Measurements from ENCODE around the gene UBE2QL1. TPM values are rescaled to one million over a fixed set of nuclear protein-coding genes. Genes with fewer than 3 reads are reported as not detected.
A peak's percentile ranks its signal among the peaks of the same experiment; 100 is the strongest.

Gene UBE2QL1
- total and polyA plus RNA-seq, 4 donors = 0.02 to 0.51 (median 0.09) TPM

GRCh38 chr5:6455571-6456200, 7.0 kb downstream of the UBE2QL1 start:
- no peak for TF ChIP-seq CTCF (IDR thresholded peaks at IDR 0.05; ENCODE audit: control extremely low read depth, extremely low read depth)
- ATAC-seq (ENCODE audit: insufficient read depth, low FRiP score) = no peak
- no peak for DNase-seq
- peaks cover 2 to 66% (median 31%) of the 10 kb centered on the region in 3 donors for H3K27me3 ChIP-seq (ENCODE audit: control insufficient read depth in 3 of 3, insufficient read depth in 3 of 3, low read length in 2 of 3)
- peaks cover 0 to 2% (median 0%) of the 10 kb centered on the region in 4 donors for H3K9me3 ChIP-seq (ENCODE audit: control insufficient read depth in 4 of 4, insufficient read depth in 3 of 4, low read length in 3 of 4)
- peak overlapping the region in 1 of 2 donors; percentile 71 for H3K27ac ChIP-seq (ENCODE audit: low read depth in 1 of 2, low read length in 1 of 2)
- no peak overlapping the region for H3K4me3 ChIP-seq
- H3K36me3 ChIP-seq (ENCODE audit: control insufficient read depth in 4 of 4, insufficient read depth in 4 of 4, low read length in 4 of 4) = no peaks in the 10 kb centered on the region
- H3K4me1 ChIP-seq (ENCODE audit: control insufficient read depth in 5 of 5, insufficient read depth in 5 of 5, low read length in 5 of 5) = peaks cover 0 to 7% (median 0%) of the 10 kb centered on the region in 5 donors
- no peak overlapping the region for H3K9ac ChIP-seq (ENCODE audit: insufficient read depth in 1 of 2, low read length in 2 of 2)
- 81 to 86% methylated on average over 13 of the region's 13 CpGs for WGBS, 2 donors

- no peaks in the 10 kb centered on the region for H3K36me3 ChIP-seq (ENCODE audit: control insufficient read depth in 4 of 4, insufficient read depth in 4 of 4, low read length in 4 of 4)
These were observed 8.2 kb downstream of the UBE2QL1 start for GRCh38 chr5:6456766-6457370.

GRCh38 chr5:6457592-6457991, 8.9 kb downstream of the UBE2QL1 start:
- TF ChIP-seq CTCF (IDR thresholded peaks at IDR 0.05; ENCODE audit: control extremely low read depth, extremely low read depth) = no peak
- peaks cover 0 to 7% (median 0%) of the 10 kb centered on the region in 5 donors for H3K4me1 ChIP-seq (ENCODE audit: control insufficient read depth in 5 of 5, insufficient read depth in 5 of 5, low read length in 5 of 5)
- no peak overlapping the region for H3K9ac ChIP-seq (ENCODE audit: insufficient read depth in 1 of 2, low read length in 2 of 2)
- H3K27me3 ChIP-seq (ENCODE audit: control insufficient read depth in 3 of 3, insufficient read depth in 3 of 3, low read length in 2 of 3) = peaks cover 0 to 49% (median 14%) of the 10 kb centered on the region in 3 donors
- WGBS, 2 donors = 79 to 89% methylated on average over 5 of the region's 5 CpGs
- DNase-seq (no peak), ATAC-seq (ENCODE audit: insufficient read depth, low FRiP score) (no peak)
- no peak overlapping the region for H3K4me3 ChIP-seq
- no peak overlapping the region for H3K27ac ChIP-seq (ENCODE audit: low read depth in 1 of 2, low read length in 1 of 2)
- H3K36me3 ChIP-seq (ENCODE audit: control insufficient read depth in 4 of 4, insufficient read depth in 4 of 4, low read length in 4 of 4) = no peaks in the 10 kb centered on the region
- peaks cover 0 to 2% (median 0%) of the 10 kb centered on the region in 4 donors for H3K9me3 ChIP-seq (ENCODE audit: control insufficient read depth in 4 of 4, insufficient read depth in 3 of 4, low read length in 3 of 4)

More at GRCh38 chr5:6456766-6457370, 8.2 kb downstream of the UBE2QL1 start:
- Histone ChIP-seq H3K27me3 (ENCODE audit: control insufficient read depth in 3 of 3, insufficient read depth in 3 of 3, low read length in 2 of 3) (peaks cover 0 to 54% (median 20%) of the 10 kb centered on the region in 3 donors), H3K9me3 (ENCODE audit: control insufficient read depth in 4 of 4, insufficient read depth in 3 of 4, low read length in 3 of 4) (peaks cover 0 to 2% (median 0%) of the 10 kb centered on the region in 4 donors), H3K9ac (ENCODE audit: insufficient read depth in 1 of 2, low read length in 2 of 2) (no peak overlapping the region), H3K27ac (ENCODE audit: low read depth in 1 of 2, low read length in 1 of 2) (peak overlapping the region in 1 of 2 donors; percentile 17), H3K4me3 (no peak overlapping the region), H3K4me1 (ENCODE audit: control insufficient read depth in 5 of 5, insufficient read depth in 5 of 5, low read length in 5 of 5) (peaks cover 0 to 7% (median 0%) of the 10 kb centered on the region in 5 donors)
- no peak for TF ChIP-seq CTCF (IDR thresholded peaks at IDR 0.05; ENCODE audit: control extremely low read depth, extremely low read depth)
- DNase-seq (no peak), ATAC-seq (ENCODE audit: insufficient read depth, low FRiP score) (no peak)
- 74 to 76% methylated on average over 6 of the region's 6 CpGs for WGBS, 2 donors
